IPS-20b (cell line): ENCODE measurements around the gene FXYD6.

Source experiments
- H3K27ac ChIP-seq: one replicate; pipeline ENCODE4 v1.5.1; 2013; ENCODE audit warnings: low read length
- H3K27me3 ChIP-seq: 2 replicates; pipeline ENCODE4 v1.6.1; 2013; ENCODE audit warnings: mild to moderate bottlenecking, low read length, inconsistent platforms; ENCODE audit not compliant: insufficient read depth
- H3K36me3 ChIP-seq: 2 replicates; pipeline ENCODE4 v1.6.1; 2013; ENCODE audit warnings: low read depth, mild to moderate bottlenecking, inconsistent platforms, low read length, moderate library complexity; ENCODE audit not compliant: insufficient read depth
- H3K4me1 ChIP-seq: 2 replicates; pipeline ENCODE4 v1.6.1; 2013; ENCODE audit warnings: mild to moderate bottlenecking, control low read depth, inconsistent platforms, low read length, moderate library complexity; ENCODE audit not compliant: insufficient read depth
- H3K4me3 ChIP-seq: 2 replicates; pipeline ENCODE4 v1.5.1; 2013; ENCODE audit warnings: mild to moderate bottlenecking, low read length, inconsistent platforms
- H3K9ac ChIP-seq: 2 replicates; pipeline ENCODE4 v1.6.1; 2013; ENCODE audit warnings: low read depth, mild to moderate bottlenecking, inconsistent platforms, low read length, moderate library complexity
- H3K9me3 ChIP-seq: 2 replicates; pipeline ENCODE4 v1.6.1; 2013; ENCODE audit warnings: mild to moderate bottlenecking, low read depth, low read length, inconsistent platforms; ENCODE audit not compliant: insufficient read depth

Gene FXYD6

GRCh38 chr11:117879516-117880480 is 3.3 kb upstream of the FXYD6 start:
- peaks cover 68% of the 10 kb centered on the region for H3K27me3 ChIP-seq

GRCh38 chr11:117878939-117879475 is 2.5 kb upstream of the FXYD6 start:
- no peak overlapping the region for H3K4me3 ChIP-seq
- no peaks in the 10 kb centered on the region for H3K9me3 ChIP-seq
- H3K27me3 ChIP-seq = peaks cover 76% of the 10 kb centered on the region
- H3K27ac ChIP-seq = no peak overlapping the region
- H3K4me1 ChIP-seq = peaks cover 16% of the 10 kb centered on the region; the same call in 1 of the 2 replicates
- no peak overlapping the region for H3K9ac ChIP-seq
- H3K36me3 ChIP-seq = no peaks in the 10 kb centered on the region

More at GRCh38 chr11:117879516-117880480, 3.3 kb upstream of the FXYD6 start:
- Histone ChIP-seq H3K36me3 (no peaks in the 10 kb centered on the region), H3K4me1 (peaks cover 14% of the 10 kb centered on the region; the same call in 1 of the 2 replicates), H3K9me3 (no peaks in the 10 kb centered on the region), H3K27ac (no peak overlapping the region), H3K4me3 (no peak overlapping the region), H3K9ac (no peak overlapping the region)

- peaks cover 82% of the 10 kb centered on the region for H3K27me3 ChIP-seq
- no peaks in the 10 kb centered on the region for H3K9me3 ChIP-seq
- no peak overlapping the region for H3K27ac ChIP-seq
- H3K36me3 ChIP-seq = no peaks in the 10 kb centered on the region
- peaks cover 16% of the 10 kb centered on the region; the same call in 1 of the 2 replicates for H3K4me1 ChIP-seq
- no peak overlapping the region for H3K9ac ChIP-seq
- no peak overlapping the region for H3K4me3 ChIP-seq
These were observed 2.0 kb upstream of the FXYD6 start for GRCh38 chr11:117878314-117878938.

- Histone ChIP-seq H3K27me3 (peaks cover 85% of the 10 kb centered on the region), H3K27ac (no peak overlapping the region), H3K4me3 (peak overlapping the region; percentile 95), H3K9ac (peak overlapping the region; percentile 86; the same call in 1 of the 2 replicates), H3K9me3 (no peaks in the 10 kb centered on the region), H3K4me1 (peaks cover 16% of the 10 kb centered on the region; the same call in 1 of the 2 replicates), H3K36me3 (no peaks in the 10 kb centered on the region)
These were observed 794 bp upstream of the FXYD6 start for GRCh38 chr11:117877120-117877784.

- Histone ChIP-seq H3K27me3 (peaks cover 75% of the 10 kb centered on the region), H3K4me3 (peak overlapping the region; percentile 95), H3K27ac (no peak overlapping the region), H3K9ac (peak overlapping the region; percentile 86; the same call in 1 of the 2 replicates), H3K36me3 (no peaks in the 10 kb centered on the region), H3K9me3 (no peaks in the 10 kb centered on the region), H3K4me1 (peaks cover 16% of the 10 kb centered on the region; the same call in 1 of the 2 replicates)
These were observed 458 bp downstream of the FXYD6 start for GRCh38 chr11:117876059-117876340.

GRCh38 chr11:117875382-117876058 is 938 bp downstream of the FXYD6 start:
- H3K4me3 ChIP-seq = peak overlapping the region; percentile 95
- H3K27ac ChIP-seq = no peak overlapping the region
- peaks cover 17% of the 10 kb centered on the region; the same call in 1 of the 2 replicates for H3K4me1 ChIP-seq
- H3K27me3 ChIP-seq = peaks cover 70% of the 10 kb centered on the region
- no peaks in the 10 kb centered on the region for H3K36me3 ChIP-seq
- no peaks in the 10 kb centered on the region for H3K9me3 ChIP-seq
- H3K9ac ChIP-seq = peak overlapping the region; percentile 86; the same call in 1 of the 2 replicates

- H3K36me3 ChIP-seq = no peaks in the 10 kb centered on the region
- H3K4me1 ChIP-seq = peaks cover 23% of the 10 kb centered on the region; the same call in 1 of the 2 replicates
- H3K9ac ChIP-seq = no peak overlapping the region; the same call in 1 of the 2 replicates
- no peak overlapping the region for H3K27ac ChIP-seq
- H3K4me3 ChIP-seq = peak overlapping the region; percentile 95
- peaks cover 67% of the 10 kb centered on the region for H3K27me3 ChIP-seq
- H3K9me3 ChIP-seq = no peaks in the 10 kb centered on the region
These were observed 1.5 kb downstream of the FXYD6 start for GRCh38 chr11:117874910-117875381.

GRCh38 chr11:117874253-117874909 is 2.1 kb downstream of the FXYD6 start:
- peaks cover 61% of the 10 kb centered on the region for H3K27me3 ChIP-seq

GRCh38 chr11:117873828-117874125 is 2.7 kb downstream of the FXYD6 start:
- H3K4me1 ChIP-seq = peaks cover 33% of the 10 kb centered on the region
- H3K9ac ChIP-seq = no peak overlapping the region
- no peaks in the 10 kb centered on the region for H3K36me3 ChIP-seq
- H3K4me3 ChIP-seq = peak overlapping the region; percentile 95; the same call in 1 of the 2 replicates
- H3K27me3 ChIP-seq = peaks cover 55% of the 10 kb centered on the region
- no peaks in the 10 kb centered on the region for H3K9me3 ChIP-seq
- no peak overlapping the region for H3K27ac ChIP-seq

More at GRCh38 chr11:117874253-117874909, 2.1 kb downstream of the FXYD6 start:
- Histone ChIP-seq H3K27ac (no peak overlapping the region), H3K9ac (peak overlapping the region; percentile 54; the same call in 1 of the 2 replicates), H3K36me3 (no peaks in the 10 kb centered on the region), H3K4me1 (peaks cover 27% of the 10 kb centered on the region; the same call in 1 of the 2 replicates), H3K4me3 (peak overlapping the region; percentile 95), H3K9me3 (no peaks in the 10 kb centered on the region)

- Histone ChIP-seq H3K4me3 (no peak overlapping the region), H3K4me1 (peaks cover 33% of the 10 kb centered on the region), H3K9ac (no peak overlapping the region), H3K9me3 (no peaks in the 10 kb centered on the region), H3K36me3 (no peaks in the 10 kb centered on the region), H3K27me3 (peaks cover 49% of the 10 kb centered on the region), H3K27ac (no peak overlapping the region)
These were observed 3.3 kb downstream of the FXYD6 start for GRCh38 chr11:117872975-117873827.
